ENCODE data around the gene PIP4K2C.

- TF ChIP-seq, protein P1, sequence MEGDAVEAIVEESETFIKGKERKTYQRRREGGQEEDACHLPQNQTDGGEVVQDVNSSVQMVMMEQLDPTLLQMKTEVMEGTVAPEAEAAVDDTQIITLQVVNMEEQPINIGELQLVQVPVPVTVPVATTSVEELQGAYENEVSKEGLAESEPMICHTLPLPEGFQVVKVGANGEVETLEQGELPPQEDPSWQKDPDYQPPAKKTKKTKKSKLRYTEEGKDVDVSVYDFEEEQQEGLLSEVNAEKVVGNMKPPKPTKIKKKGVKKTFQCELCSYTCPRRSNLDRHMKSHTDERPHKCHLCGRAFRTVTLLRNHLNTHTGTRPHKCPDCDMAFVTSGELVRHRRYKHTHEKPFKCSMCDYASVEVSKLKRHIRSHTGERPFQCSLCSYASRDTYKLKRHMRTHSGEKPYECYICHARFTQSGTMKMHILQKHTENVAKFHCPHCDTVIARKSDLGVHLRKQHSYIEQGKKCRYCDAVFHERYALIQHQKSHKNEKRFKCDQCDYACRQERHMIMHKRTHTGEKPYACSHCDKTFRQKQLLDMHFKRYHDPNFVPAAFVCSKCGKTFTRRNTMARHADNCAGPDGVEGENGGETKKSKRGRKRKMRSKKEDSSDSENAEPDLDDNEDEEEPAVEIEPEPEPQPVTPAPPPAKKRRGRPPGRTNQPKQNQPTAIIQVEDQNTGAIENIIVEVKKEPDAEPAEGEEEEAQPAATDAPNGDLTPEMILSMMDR (IDR thresholded peaks at IDR 0.05): no peak
- TF ChIP-seq POLR2A (IDR thresholded peaks at IDR 0.05): no peak
Measured at GRCh38 chr12:57543581-57543980, 47.4 kb upstream of the PIP4K2C start.
